ENCODE results near the gene MVB12B.

- no peak for TF ChIP-seq CTCF (conservative IDR thresholded peaks at IDR 0.05 in 1 of 2, IDR thresholded peaks at IDR 0.05 in 1 of 2; ENCODE audit: extremely low read depth in 1 of 2, insufficient read depth in 1 of 2, low read depth in 1 of 2, low read length in 2 of 2)
- no peak for TF ChIP-seq EZH2 (IDR thresholded peaks at IDR 0.05; ENCODE audit: borderline replicate concordance, low read length)
These were observed 135.0 kb downstream of the MVB12B start for GRCh38 chr9:126461608-126462007.
